Measurements from ENCODE around the gene ZFPM1.
"Not testable (repeated sequence)": the region's sequence is repeated elsewhere in the genome, so short reads cannot be mapped to it uniquely, and the experiment has no call there.

Gene ZFPM1

DNA sequence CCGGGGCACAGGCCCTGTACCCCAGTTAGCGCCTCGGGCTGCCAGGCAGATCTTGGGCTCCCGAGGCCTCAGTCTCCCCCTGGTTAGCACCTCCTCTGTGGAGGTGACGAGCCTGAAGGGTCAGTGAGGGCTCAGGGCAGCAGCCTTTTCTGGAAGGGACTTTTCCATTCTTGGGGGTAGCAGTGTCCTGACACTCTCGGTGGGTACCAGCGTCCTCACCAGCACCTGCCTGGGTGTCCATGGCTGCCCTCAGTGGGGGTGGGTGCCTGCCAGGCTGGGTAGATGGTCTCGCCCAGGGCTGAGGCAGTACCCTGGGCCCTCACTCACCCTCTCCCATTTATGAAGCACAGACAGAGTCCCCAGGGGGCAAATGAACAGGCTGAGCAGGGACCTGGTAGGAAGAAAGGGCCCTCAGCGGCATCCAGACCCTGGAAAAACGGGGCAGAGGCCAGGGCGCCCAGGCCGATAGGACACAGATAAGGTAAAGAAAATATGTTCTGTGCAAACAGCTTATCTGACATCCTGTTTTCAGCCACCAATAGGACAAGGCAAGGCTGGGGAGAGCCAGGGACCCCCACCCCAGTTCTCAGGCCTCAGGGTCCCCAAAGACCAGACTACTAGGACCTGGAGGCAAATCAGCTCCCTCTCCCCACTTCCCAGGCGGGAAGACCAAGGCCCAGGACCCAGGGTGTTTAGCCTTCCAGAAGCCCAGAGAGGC, 50.9 kb downstream of the ZFPM1 start:
- DNase-seq = no peak

DNA sequence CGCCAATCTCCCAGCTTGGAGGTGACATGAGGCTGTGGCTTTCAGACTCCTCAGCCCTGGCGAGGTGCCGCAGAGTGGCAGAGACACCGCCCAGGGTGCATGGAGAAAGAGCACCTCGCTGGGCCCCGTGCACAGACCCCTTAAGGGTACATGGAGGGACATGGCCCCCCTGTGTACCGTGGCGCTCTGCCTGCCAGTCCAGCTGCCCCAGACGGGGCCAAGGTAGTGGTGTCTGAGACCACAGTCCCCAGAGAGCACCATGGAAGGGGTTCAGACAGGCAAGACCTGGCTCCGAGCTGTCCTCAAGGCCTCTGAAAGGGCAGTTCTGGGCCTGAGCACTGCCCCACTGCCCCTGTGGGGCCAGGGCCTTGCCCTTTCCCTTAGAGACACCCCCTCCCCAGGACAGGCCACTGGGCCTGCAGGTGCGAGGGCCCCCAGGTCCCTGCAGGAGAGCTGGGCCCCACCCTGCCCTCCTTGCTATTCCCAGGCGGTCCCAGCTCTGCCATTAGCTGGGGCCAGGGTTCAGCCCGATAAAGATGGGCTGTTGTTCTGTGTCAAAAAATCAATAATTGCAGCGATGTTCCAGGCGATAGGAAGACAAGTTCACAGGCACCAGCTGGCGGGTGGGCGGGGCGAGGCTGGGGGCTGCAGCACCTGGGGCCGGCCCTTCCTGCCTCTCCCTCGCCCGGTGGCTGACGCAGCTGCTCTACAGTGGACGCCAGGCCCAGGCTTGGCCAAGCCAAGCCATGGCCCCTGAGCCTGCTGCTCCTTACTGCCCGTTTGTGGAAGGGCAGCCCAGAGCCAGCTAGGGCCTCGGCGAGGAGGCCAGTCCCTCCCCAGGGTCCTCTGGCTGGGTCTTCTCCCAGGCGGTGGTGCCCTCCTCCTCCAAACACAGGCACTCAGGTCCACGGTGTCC, 51.7 kb downstream of the ZFPM1 start:
- no peak for DNase-seq

DNA sequence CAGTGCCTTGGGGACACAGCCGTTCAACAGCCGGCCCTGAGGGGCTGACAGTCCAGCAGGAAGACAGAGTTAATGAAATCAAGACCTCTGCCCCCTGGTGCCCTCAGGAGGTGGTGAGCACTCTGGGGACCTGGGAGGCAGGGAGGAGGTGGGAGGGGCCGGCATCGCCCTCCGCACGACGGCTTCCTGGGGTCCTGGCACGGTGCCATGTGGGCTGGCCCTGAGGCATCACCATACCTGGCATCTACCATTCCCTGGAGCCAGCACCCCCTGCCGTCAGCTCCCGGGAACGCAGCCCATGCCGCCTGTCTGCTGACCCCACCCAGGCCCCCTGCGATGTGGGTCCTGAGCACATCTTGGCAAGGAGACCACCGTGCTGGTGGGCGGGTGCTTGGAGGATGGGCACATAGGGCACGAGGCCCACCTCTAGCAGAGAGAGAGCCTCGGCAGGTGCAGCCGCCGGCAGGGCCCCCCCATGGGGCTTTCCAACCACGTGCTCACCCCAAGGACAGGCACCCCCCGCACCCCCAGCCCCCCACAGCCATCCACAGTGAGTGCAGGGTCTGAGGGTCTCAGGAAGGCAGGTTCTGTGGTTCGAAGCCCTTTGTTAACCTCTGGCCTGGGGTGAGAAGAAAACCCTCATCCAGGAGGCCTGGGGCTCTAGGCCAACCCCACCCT, 52.5 kb downstream of the ZFPM1 start:
- DNase-seq = peak; percentile 66

DNA sequence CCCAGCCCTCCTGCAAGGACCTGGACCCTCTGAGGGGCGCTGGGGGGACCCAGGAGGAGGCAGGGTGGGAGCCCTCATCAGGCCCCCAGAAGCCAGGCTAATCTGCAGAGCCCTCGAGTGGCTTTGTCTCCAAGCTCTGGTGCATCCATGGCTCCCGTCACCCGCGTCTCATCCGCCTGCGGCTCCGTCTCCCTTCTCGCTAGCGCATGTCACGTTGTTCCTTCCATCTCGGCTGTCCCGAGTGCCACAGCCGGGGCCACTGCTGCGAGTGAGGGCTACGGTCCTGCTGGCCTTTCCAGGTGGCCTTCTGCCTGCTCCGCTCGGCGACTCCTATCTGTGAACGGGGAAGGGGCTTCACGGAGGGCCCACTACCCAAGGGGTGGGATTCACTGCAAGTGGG, 53.6 kb downstream of the ZFPM1 start:
- DNase-seq = no peak

DNA sequence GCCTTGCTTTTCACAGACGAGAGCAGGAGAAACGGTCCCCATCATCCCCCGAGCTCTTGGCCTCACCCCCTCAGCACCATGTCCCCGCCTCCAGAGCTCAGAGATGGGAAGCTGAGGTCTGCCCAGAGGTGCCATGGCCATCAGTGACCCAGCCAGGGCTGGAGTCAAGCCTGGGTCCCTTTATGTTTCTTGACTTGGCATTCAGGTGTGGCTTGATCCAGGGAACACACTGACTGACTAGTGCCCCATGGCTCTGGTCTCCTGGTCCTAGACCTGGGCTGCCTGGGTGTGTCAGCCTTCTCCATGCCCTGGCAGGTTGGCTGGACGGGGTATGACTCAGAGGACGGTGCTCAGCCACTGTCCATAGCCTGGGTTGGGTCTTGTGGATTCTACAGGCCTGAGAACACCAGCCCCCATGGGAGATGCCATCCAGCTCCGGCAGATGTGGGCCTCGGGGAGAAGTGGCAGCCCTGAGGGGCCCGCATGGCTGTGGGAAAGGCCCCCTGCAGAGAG, 54.2 kb downstream of the ZFPM1 start:
- no peak for DNase-seq

DNA sequence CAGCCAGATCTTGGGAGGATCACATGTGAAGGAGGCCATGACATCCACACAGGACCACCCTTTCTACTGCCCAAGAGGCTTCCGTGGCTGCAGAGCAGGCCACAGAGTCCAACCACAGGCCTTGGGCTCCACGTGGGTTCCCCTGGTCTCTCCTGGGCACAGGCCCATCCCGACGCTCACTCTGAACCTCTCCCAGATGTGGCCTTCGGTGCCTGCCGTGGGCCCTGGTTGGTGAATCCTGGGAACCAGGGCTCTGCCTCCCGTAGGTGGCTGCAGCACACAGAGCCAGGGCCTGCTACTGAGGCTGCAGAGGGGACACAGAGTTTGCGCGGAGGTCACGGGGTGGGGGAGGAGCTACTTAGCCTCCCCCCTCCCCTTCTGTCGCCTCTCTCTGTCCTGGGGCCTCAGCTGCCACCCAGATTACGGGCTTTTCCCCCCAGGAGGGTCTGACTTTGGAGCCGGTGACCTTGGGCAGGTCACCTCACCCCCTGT, 55.3 kb downstream of the ZFPM1 start:
- DNase-seq = no peak

DNA sequence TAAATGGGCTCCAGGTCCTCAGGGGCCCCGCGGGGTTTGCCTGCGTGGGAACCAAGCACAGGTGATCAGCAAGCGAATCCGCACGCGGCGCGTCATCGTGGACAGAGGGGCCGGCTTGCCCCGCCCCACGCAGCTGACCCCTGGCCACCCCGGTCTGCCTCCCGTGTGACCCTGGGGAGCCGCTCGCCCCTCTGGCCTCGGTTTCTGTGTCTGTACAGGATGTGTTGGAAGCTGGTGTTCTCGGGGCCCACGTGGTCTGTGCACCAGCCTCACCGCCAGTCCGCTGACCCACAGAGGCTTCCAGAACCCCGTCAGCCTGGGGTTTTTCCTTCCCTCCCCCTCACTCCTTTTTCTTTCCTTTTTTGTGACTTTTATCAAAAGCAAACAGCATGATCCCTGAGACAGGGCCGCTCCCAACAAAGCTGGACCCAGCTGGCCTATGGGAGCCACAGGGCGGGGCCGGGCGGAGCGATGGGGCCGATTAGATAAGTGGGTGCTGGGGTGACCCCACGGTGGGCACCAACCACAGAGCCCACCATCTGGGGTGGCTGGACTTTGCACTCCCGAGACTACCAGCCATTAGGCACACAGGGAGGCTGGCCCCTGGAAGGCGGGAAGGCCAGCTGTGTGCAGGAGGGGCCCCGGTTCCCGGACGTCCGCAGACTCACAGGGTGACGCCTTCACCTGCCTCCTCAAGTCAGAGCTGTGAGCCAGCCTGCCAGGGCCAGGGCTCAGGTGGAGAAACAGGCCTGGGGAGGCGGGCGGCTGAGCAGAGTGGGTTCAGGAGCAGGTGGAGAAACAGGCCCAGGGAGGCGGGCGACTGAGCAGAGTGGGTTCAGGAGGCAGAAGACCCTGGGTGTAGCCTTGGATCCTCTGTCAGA, 56.0 kb downstream of the ZFPM1 start:
- DNase-seq = no peak

DNA sequence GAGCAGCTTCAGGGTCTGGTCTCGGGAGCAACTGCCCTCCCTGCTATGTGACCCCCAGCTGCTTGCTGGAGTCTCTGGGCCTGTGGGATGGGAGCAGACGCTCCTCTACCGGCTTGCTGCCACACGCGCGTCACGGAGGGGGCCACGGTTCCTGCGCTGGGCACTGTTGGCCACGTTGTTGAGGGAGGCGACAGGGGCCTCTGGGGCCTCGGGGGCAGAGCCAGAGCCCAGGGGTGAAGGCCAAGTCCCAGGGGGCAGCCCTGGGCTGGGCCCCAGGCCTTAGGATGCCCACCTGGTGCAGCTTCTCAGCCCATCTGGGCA, 56.6 kb downstream of the ZFPM1 start:
- DNase-seq = no peak

DNA sequence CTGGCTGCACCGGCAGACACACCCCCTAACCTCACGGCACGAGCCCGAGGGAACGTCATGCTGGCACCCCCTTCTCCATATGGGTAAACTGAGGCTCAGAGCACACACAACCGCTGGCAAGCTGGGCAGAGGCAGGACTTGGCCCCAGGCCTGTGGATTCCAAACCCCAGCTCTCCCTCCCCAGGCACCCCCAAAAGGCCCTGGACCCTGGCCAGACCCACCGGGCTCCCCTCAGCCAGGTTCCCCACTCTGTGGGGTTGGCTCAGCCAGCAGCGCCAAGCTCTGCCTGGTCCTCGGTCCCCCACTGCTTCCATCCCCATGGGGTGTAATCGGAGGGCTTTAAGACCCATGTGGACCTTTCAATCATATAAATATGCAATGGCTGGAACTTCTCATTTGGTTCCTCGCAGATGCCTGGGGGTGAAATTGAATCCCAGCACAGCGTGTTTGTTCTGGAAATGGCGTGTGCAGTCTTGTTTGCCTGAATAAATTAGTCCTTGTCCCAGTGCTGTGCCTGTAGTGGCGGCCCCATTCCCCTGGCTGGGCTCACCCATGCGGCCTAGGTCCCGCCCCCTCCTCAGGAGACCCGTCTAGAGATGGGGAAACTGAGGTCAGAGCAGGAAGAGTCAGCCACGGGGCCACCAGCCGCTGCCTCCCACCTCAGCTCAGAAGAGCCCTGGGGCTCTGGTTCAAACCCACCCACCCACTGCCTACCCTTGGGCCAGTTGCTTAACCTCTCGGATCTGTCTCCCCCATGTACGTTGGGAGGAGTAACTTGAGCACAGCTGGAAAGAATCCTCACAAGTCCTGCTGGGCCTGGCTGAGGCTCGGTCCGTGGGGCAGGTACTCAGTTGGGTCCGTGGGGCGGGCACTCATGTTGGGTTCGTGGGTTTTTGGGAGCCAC, 57.3 kb downstream of the ZFPM1 start:
- no peak for DNase-seq

DNA sequence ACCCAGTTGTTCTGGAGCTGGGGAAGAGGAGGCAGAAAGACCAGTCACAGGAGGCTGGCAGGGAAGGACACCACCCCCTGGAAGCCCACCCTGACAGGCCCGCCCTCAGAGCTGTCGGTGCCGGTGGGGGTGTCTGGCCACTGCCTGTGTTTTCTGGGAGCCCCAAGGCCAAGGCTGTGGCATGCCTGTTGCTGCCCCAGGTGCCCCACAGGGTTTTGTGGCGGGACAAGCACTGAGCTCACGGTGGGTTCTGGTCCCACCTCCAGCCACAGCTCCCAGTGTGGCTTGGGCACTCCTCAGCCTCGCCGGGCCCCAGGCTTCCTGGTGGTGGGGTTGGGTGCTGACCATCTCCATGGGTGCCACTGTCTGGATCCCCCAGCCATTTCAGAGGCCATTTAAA, 58.0 kb downstream of the ZFPM1 start:
- DNase-seq = no peak

DNA sequence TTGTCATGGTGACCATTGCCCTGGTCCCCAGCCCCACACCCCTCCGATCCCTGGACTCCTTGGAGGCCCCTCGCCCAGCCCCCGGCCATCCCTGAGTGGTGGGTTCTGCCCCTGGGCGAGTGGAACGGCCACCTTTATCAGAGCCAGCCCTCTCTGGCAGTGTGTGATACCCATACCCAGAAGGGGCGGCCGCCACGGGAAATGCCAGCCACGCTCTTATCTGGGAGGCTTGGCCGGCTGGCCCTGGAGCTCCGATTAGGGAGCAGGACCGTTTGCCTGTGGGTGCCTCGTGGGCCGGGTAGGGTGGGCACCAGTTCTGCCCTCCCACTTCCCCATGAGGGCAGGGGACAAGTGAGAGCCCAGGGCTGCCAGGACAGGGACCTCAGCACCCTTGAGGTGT, 58.8 kb downstream of the ZFPM1 start:
- no peak for DNase-seq

DNA sequence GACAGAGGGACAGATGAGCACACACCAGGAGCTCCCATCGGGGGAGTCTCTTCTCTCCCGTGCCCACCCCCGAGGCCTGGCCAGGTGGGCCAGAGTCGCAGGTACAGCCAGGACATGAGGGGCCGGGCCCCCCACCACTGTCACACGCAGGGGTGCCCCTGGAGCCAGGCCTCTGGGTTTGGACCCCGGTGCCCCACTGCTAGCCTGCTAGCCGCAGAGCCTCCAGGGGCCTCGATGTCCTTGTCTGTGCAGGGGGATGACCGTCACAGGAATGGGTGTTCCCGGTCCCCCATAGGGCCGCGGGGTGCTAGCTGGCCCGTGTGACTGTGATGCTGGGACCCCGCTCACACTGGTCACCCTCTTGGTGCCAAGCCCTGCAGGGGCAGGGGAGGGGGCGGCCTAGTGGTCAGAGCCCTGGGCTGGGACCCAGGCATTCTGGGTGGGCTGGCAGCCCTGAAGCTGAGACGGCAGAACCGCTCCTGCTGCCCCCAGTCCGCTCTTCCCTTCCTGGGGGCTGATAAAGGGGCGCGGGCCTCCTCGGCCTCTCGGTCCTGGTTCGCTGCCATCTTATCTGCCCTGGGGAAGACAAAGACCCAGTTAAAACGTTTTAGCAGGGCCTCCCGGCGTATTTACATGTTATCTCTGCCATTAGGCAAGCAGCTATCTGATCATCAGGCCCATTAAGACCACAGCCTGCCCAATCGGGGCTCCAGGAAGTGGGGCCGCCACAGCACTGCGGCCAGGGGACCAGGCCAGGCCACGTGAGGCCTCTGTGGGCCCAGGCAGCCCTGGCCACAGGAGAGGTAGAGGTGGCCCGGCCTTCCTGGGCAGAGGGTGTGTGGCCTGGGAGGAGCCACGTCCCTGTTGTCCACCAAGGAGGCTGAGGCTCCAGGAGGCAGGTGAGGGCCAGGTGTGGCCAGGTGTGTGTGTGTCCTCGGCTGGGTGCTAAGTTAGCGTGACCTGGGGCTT, 59.9 kb downstream of the ZFPM1 start:
- no peak for DNase-seq

DNA sequence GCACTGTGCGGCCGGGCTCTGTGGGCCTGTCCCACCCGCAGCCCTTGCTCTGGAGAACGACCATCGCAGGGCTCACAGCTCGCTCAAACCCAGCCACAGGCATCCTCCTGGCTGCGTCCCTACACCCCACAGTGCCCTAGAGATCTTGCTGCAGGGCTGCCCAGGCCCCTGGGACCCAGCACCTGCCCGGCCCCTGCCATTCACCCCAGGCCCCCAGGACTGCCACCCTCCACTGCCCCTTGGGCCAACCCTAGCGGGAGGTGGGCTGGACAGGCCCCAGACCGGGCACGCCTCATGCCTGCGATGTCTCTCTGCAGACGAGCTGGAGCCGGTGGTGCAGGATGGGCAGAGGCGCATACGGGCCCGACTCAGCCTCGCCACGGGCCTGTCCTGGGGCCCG, 61.0 kb downstream of the ZFPM1 start:
- no peak for DNase-seq

DNA sequence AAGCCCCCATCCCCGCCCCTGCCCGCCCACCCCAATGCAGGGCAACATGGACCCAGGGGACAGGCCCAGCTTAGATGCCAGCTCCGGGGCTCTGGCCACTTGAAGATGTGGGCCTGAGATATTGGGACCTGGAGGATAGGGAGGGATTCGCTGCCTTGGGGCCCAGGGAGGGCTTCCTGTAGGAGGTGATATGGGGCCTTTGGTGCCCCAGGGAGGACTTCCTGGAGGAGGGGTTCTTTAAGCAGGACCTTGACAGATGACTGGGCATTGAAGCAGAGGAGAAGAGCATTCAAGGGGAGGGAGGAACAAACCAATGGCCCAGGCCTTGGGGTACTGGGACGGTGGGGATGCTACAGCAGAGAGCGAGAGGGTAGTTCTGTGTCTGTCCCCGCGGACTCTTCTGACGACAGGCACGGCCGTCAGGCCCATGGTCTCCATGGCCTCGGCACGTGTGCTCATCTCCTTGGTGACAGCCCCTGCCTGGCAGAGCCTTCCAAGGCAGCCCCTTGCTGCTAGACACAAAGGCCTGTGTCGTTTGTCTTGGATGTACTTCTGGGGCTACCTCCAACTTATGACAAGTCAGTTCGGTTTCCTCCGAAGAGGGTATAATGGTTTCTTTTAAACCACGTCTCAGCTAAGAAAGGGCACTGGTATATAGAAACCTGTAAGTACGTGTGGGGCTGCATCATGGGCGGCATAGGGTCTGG, 61.6 kb downstream of the ZFPM1 start:
- DNase-seq = no peak

DNA sequence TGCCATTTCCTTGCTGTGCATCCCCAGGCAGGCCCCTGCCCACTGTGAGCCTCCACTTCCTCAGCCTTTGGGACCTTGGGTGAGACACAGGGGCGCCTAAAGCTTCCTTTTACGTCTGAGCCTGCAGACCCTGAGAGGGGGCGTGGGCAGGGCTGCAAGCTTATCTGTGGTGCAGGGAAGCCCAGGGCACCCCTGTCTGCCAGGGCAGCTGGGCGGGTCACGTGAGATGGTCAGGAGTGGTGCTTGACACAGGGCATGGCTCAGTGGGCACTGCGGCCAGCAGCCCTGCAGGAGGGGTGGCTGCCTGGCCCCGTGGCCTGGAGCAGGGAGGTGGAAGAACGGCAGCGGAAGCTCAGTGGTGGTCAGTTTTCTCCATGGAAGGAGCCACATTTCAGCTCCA, 62.3 kb downstream of the ZFPM1 start:
- DNase-seq = no peak

DNA sequence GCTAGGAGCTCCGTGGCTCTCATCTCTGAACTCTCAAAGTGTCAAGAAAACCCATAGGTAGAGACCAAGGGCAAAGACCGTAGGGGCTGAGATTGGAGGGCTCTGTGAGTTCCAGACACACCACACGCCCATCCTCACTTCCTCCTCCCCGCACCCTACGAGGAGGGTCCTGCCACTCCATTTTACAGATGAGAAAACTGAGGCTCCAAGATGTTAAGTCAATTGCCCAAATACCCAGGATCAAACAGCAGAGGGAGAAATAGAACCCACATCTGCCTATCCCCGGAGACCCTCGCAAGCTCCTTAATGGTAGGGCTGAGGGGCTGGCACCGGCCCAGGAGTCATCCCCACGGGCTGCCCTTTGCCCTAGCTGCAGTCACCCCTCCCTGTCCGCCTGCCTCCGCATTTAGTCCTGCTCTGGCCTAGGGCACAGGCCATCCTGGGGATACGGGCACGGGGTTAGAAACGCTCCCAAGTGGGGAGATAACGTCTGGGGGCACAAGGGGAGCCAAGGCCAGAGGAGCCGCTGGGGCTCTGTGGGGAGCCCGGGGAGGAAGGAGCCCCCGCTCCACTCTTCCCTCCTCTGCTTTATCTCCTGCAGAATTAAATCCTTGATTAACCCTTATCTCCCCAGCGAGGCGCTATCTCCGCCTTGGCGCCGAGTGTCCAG, 63.0 kb downstream of the ZFPM1 start:
- no peak for DNase-seq

DNA sequence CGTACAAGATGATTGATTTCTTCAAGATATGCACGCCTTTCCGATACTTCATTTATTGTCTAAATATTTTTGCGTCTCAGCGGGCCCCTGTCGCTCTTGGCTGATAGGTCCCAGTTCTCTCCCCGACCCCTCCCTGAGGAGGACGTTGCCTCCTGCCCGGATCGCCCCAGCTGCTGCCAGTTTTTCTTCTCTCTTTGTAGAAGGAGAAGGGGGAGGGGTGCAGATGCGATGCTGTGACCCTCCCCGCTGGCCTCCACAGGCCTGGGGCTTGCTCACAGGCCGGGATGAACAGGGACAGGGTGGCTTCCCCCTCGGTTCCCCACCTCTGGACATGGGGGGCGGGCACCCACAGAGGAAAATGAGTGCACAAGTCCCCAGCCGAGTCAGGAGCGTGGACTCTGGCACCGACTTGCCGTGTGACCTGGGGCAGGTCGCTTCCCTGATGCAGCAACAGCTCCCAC, 63.6 kb downstream of the ZFPM1 start:
- no peak for DNase-seq

DNA sequence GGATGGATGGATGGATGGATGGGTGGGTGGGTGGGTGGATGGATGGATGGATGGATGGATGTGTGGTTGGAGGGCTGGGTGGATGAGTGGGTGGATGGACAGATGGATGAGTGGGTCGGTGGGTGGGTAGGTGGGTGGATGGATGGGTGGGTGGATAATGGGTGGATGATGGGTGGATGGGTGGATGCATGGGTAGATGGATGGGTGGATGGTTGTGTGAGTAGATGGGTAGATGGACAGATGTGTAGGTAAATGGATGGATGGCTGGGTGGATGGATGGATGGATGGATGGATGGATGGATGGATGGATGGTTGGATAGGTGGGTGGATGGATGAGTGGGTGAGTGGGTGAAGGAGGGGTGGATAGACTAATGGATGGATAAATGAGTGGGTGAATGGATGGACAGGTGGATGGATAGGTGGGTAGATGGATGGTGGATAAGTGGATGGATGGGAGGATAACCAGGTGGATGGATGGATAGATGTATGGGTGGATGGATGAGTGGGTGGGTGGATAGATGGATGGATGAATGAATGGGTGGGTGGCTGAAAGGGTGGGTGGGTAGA, 64.2 kb downstream of the ZFPM1 start:
- not testable (repeated sequence) for DNase-seq
